SK-N-SH treated with all-trans-retinoic acid at 6 μM for 48 hours (cell line): ENCODE data around the gene TTC23.
A peak's percentile ranks its signal among the peaks of the same experiment; 100 is the strongest.

Experiments used
- ATAC-seq: fragments of 200-7000 bp; cut with Tn5 transposase; 3 replicates; pipeline ENCODE4 v1.9.1; 2020; ENCODE audit warnings: mild to moderate bottlenecking, moderate library complexity
- ARNTL ChIP-seq: fragments of 450-650 bp; formaldehyde crosslinking; IDR thresholded peaks from 2 replicates; pipeline ENCODE4 v1.5.0; 2020; ENCODE audit warnings: low read depth, mild to moderate bottlenecking, moderate library complexity, borderline replicate concordance
- BACH2 ChIP-seq: fragments of 250-450 bp; sonication (Bioruptor Pico); IDR thresholded peaks from 2 replicates; pipeline ENCODE4 v1.9.0; 2021; ENCODE audit warnings: mild to moderate bottlenecking, borderline replicate concordance
- CSDC2 ChIP-seq: fragments of 250-450 bp; sonication (Bioruptor Pico); IDR thresholded peaks from 2 replicates; pipeline ENCODE4 v1.5.0; 2020; ENCODE audit warnings: mild to moderate bottlenecking, moderate library complexity
- ESRRG ChIP-seq: fragments of 250-450 bp; sonication (Bioruptor Pico); IDR thresholded peaks from 2 replicates; pipeline ENCODE4 v1.6.1; 2021; ENCODE audit warnings: mild to moderate bottlenecking
- GLIS3 ChIP-seq: fragments of 250-450 bp; sonication (Bioruptor Pico); IDR thresholded peaks from 2 replicates; pipeline ENCODE4 v1.5.0; 2020; ENCODE audit warnings: mild to moderate bottlenecking, moderate library complexity
- ISL1 ChIP-seq: fragments of 250-450 bp; sonication (Bioruptor Pico); IDR thresholded peaks from 2 replicates; pipeline ENCODE4 v2.1.2; 2022; ENCODE audit warnings: mild to moderate bottlenecking, moderate library complexity
- OSR1 ChIP-seq: fragments of 250-450 bp; sonication (Bioruptor Pico); IDR thresholded peaks from 2 replicates; pipeline ENCODE4 v1.8.0; 2022; ENCODE audit warnings: moderate library complexity, mild to moderate bottlenecking, inconsistent platforms
- PPARA ChIP-seq: fragments of 250-450 bp; sonication (Bioruptor Pico); IDR thresholded peaks from 2 replicates; pipeline ENCODE4 v1.5.0; 2020; ENCODE audit warnings: mild to moderate bottlenecking, borderline replicate concordance
- RARB ChIP-seq: fragments of 250-450 bp; sonication (Bioruptor Pico); IDR thresholded peaks from 2 replicates; pipeline ENCODE4 v1.8.0; 2021; ENCODE audit warnings: mild to moderate bottlenecking, moderate library complexity
- SNAI2 ChIP-seq: fragments of 250-450 bp; sonication (Bioruptor Pico); IDR thresholded peaks from 2 replicates; pipeline ENCODE4 v1.5.0; 2020; ENCODE audit warnings: mild to moderate bottlenecking, moderate library complexity
- TCF4 ChIP-seq: fragments of 250-450 bp; sonication (Bioruptor Pico); IDR thresholded peaks from 2 replicates; pipeline ENCODE4 v1.8.0; 2021; ENCODE audit warnings: mild to moderate bottlenecking, moderate library complexity, borderline replicate concordance
- TOX ChIP-seq: fragments of 250-450 bp; sonication (Bioruptor Pico); IDR thresholded peaks from 2 replicates; pipeline ENCODE4 v1.8.0; 2021; ENCODE audit warnings: mild to moderate bottlenecking, moderate library complexity, borderline replicate concordance
- ZC3H10 ChIP-seq: fragments of 250-450 bp; sonication (Bioruptor Pico); IDR thresholded peaks from 2 replicates; pipeline ENCODE4 v1.5.1; 2021; ENCODE audit warnings: mild to moderate bottlenecking, moderate library complexity
- ZFP3 ChIP-seq: fragments of 250-450 bp; sonication (Bioruptor Pico); IDR thresholded peaks from 2 replicates; pipeline ENCODE4 v1.5.0; 2020; ENCODE audit warnings: mild to moderate bottlenecking, moderate library complexity
- ZNF565 ChIP-seq: fragments of 450-650 bp; formaldehyde crosslinking; conservative IDR thresholded peaks from 2 replicates; pipeline ENCODE4 v1.5.0; 2020; ENCODE audit warnings: low read depth, mild to moderate bottlenecking, moderate library complexity
- ZNF70 ChIP-seq: fragments of 450-650 bp; formaldehyde crosslinking; IDR thresholded peaks from 2 replicates; pipeline ENCODE4 v1.5.0; 2020; ENCODE audit warnings: mild to moderate bottlenecking, moderate library complexity
- ZNF8 ChIP-seq: fragments of 450-650 bp; formaldehyde crosslinking; IDR thresholded peaks from 2 replicates; pipeline ENCODE4 v1.5.0; 2020; ENCODE audit warnings: mild to moderate bottlenecking, moderate library complexity
- TF ChIP-seq, protein P1 (sequence below): fragments of 250-450 bp; sonication (Bioruptor Pico); IDR thresholded peaks from 2 replicates; pipeline ENCODE4 v1.8.0; 2020; ENCODE audit warnings: mild to moderate bottlenecking, moderate library complexity, borderline replicate concordance
- TF ChIP-seq, protein P2 (sequence below): fragments of 250-450 bp; sonication (Bioruptor Pico); IDR thresholded peaks from 2 replicates; pipeline ENCODE4 v1.5.1; 2020; ENCODE audit warnings: low read depth, mild to moderate bottlenecking, moderate library complexity
- TF ChIP-seq, protein P3 (sequence below): fragments of 250-450 bp; sonication (Bioruptor Pico); IDR thresholded peaks from 2 replicates; pipeline ENCODE4 v1.5.1; 2021; ENCODE audit warnings: mild to moderate bottlenecking, moderate library complexity
- TF ChIP-seq, protein P4 (sequence below): fragments of 250-450 bp; sonication (Bioruptor Pico); IDR thresholded peaks from 2 replicates; pipeline ENCODE4 v1.8.0; 2021; ENCODE audit warnings: low read depth, mild to moderate bottlenecking, moderate library complexity, borderline replicate concordance

TTC23 gene

DNA sequence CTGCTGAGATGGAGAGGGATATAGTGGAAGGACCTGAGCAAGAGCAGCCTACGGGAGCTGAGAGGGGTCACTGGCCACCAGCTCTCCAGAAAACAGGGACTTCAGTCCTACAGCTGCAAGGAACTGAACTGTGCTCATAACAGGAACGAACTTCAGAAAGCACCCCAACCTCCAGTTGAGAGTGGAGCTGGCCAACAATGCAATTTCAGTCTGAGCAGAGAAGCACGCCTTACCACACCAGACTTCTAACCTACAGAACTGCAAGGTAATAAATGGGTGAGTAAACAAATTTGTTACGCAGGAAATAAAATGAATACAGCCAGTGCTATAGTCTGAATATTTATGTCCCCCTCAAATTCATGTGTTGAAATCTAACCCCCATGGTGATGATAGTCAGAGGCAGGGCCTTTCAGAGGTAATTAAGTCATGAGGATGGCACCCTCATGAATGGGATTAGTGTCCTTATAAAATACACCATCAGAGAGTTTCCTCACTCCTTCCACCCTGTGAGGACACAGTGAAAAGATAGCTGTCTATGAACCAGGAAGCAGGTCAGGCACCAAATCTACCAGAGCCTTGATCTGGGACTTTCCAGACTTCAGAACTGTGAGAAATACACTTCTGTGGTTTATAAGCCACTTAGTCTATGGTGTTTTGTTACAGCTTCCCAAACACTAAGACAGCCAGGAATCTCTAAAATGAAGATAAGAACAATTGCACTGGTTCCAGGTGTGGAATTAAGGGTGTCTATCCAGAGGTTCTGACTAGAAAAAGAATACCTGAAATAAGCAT, 85.9 kb downstream of the TTC23 start (continued):
- TF ChIP-seq, protein P1, sequence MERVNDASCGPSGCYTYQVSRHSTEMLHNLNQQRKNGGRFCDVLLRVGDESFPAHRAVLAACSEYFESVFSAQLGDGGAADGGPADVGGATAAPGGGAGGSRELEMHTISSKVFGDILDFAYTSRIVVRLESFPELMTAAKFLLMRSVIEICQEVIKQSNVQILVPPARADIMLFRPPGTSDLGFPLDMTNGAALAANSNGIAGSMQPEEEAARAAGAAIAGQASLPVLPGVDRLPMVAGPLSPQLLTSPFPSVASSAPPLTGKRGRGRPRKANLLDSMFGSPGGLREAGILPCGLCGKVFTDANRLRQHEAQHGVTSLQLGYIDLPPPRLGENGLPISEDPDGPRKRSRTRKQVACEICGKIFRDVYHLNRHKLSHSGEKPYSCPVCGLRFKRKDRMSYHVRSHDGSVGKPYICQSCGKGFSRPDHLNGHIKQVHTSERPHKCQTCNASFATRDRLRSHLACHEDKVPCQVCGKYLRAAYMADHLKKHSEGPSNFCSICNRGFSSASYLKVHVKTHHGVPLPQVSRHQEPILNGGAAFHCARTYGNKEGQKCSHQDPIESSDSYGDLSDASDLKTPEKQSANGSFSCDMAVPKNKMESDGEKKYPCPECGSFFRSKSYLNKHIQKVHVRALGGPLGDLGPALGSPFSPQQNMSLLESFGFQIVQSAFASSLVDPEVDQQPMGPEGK (CRISPR knock-in tag): no peak
- TF ChIP-seq RARB (no peak), OSR1 (CRISPR knock-in tag) (no peak)

DNA sequence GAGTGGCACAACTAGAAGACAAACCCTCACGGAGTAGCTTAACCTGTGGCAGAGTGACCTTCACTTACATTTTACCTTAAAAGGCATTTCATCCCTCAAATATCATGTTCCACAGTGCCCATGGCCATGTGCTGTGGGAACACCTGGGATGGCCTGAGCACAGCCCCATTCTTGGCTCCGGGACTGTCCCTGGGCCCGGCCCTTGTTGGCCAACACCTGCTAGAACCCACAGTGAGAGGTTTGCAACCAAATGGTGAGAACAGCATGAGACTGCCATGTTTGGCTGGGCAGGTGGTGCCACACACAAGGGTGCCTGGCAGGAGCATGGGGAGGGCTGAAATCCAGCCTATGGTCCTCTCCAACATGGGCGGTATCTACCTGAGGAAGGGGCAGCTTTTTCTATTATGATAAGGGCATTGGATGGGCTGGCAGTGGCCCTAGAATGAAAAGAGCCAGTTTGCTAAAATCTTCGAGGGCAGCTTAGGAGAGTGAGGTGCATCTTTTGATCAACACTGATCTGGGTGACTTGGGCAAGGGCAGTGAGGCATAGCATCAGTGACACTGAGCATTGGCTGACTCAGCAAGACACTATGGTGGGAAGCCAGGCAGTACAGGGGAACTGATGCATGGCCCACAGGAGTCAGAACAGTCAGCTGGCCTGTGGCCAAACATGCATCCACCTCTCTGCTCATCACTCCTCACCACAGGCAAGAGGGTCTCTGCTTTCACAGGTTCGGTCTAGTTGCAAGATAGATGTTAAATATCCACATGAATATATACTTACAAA, 90.6 kb downstream of the TTC23 start:
- TF ChIP-seq ARNTL (CRISPR knock-in tag) (no peak), TCF4 (CRISPR knock-in tag) (no peak), CSDC2 (CRISPR knock-in tag) (no peak), ZFP3 (CRISPR knock-in tag) (no peak), PPARA (CRISPR knock-in tag) (no peak), SNAI2 (no peak), ZNF8 (no peak), RARB (no peak)
- TF ChIP-seq, protein P2, sequence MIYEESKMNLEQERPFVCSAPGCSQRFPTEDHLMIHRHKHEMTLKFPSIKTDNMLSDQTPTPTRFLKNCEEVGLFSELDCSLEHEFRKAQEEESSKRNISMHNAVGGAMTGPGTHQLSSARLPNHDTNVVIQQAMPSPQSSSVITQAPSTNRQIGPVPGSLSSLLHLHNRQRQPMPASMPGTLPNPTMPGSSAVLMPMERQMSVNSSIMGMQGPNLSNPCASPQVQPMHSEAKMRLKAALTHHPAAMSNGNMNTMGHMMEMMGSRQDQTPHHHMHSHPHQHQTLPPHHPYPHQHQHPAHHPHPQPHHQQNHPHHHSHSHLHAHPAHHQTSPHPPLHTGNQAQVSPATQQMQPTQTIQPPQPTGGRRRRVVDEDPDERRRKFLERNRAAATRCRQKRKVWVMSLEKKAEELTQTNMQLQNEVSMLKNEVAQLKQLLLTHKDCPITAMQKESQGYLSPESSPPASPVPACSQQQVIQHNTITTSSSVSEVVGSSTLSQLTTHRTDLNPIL: no peak
- no peak for ATAC-seq

DNA sequence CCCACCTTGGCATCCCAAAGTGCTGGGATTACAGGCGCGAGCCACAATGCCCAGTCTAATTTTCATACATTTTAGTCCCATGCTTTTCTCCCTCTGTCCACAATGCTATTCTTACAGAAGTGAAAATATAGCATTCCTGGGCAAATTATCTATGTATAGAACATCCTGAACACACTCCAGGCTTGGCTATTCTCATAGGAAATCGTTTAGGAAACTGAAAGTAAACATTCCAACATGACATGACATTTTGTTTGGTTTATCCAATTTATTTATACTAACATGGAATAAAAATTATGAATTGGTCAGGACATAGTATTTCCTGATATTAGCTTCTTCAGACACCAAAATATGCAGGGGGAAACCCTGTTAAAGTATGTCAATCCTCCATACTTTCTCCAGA, 91.9 kb downstream of the TTC23 start:
- TF ChIP-seq ESRRG (CRISPR knock-in tag) (no peak), GLIS3 (CRISPR knock-in tag) (no peak)
- TF ChIP-seq, all 23 proteins: peak for 0
- ATAC-seq: no peak

DNA sequence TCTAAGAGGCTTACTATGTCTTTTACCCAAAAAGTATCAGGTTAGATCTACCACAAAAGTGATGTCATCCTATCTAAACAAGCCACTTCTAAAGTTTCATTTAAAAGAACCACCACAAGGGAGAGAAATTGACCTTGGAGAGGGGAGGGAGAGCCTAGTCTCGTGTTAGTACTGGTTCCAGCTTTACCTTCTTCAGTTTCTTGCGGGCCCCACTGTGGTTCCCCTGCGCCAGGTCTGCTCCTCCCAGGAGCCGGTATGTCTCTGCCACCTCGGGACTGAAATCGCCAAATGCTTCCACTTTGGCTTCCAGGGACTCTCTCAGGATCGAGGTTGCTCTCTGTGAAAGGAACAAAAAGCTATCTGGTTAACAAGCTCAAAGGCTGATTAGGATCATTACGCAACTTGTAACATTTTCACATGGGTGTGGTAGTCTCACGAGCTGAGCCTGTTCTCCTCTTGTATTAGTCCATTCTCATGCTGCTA, 93.4 kb downstream of the TTC23 start:
- TF ChIP-seq GLIS3 (CRISPR knock-in tag): no peak
- TF ChIP-seq, protein P2: no peak
- no peak for TF ChIP-seq ARNTL (CRISPR knock-in tag)
- no peak for TF ChIP-seq CSDC2 (CRISPR knock-in tag)
- TF ChIP-seq ZNF565 (CRISPR knock-in tag): no peak
- TF ChIP-seq TOX (CRISPR knock-in tag): no peak
- TF ChIP-seq BACH2 (CRISPR knock-in tag): no peak
- TF ChIP-seq SNAI2: no peak
- no peak for TF ChIP-seq ZC3H10 (CRISPR knock-in tag)
- ATAC-seq: no peak

DNA sequence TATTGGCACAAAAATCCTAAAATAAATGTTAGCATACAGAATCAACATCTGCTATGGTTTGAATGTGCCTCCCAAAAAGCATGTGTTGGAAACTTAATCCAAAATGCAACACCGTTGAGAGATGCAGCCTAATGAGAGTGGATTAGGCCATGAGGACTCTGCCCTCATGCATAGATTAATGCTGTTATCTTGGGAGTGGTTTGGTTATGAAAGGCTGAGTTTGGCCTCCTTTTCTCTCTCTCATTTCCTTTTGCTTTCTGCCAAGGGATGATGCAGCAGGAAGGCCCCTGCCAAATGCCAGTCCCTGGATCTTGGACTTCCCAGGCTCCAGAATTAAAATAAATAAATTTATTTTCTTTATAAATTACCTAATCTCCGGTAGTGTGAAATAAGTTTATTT, 95.1 kb downstream of the TTC23 start:
- ATAC-seq: no peak
- no peak for TF ChIP-seq TCF4 (CRISPR knock-in tag)
- TF ChIP-seq ISL1 (CRISPR knock-in tag): no peak
- TF ChIP-seq, protein P3, sequence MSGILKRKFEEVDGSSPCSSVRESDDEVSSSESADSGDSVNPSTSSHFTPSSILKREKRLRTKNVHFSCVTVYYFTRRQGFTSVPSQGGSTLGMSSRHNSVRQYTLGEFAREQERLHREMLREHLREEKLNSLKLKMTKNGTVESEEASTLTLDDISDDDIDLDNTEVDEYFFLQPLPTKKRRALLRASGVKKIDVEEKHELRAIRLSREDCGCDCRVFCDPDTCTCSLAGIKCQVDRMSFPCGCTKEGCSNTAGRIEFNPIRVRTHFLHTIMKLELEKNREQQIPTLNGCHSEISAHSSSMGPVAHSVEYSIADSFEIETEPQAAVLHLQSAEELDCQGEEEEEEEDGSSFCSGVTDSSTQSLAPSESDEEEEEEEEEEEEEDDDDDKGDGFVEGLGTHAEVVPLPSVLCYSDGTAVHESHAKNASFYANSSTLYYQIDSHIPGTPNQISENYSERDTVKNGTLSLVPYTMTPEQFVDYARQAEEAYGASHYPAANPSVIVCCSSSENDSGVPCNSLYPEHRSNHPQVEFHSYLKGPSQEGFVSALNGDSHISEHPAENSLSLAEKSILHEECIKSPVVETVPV: no peak
- TF ChIP-seq ZNF70 (CRISPR knock-in tag): peak; percentile 55; the same call in 1 of the 2 replicates
- TF ChIP-seq ZC3H10 (CRISPR knock-in tag): no peak
- TF ChIP-seq SNAI2: no peak
- no peak for TF ChIP-seq GLIS3 (CRISPR knock-in tag)
- no peak for TF ChIP-seq ZNF565 (CRISPR knock-in tag)
- TF ChIP-seq, protein P4, sequence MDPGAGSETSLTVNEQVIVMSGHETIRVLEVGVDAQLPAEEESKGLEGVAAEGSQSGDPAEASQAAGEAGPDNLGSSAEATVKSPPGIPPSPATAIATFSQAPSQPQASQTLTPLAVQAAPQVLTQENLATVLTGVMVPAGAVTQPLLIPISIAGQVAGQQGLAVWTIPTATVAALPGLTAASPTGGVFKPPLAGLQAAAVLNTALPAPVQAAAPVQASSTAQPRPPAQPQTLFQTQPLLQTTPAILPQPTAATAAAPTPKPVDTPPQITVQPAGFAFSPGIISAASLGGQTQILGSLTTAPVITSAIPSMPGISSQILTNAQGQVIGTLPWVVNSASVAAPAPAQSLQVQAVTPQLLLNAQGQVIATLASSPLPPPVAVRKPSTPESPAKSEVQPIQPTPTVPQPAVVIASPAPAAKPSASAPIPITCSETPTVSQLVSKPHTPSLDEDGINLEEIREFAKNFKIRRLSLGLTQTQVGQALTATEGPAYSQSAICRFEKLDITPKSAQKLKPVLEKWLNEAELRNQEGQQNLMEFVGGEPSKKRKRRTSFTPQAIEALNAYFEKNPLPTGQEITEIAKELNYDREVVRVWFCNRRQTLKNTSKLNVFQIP (CRISPR knock-in tag): no peak
